HepG2 (cell line): ENCODE results near the gene LUC7L2. TPM values are rescaled to one million over a fixed set of nuclear protein-coding genes. Genes with fewer than 3 reads are reported as not detected.
A peak's percentile ranks its signal among the peaks of the same experiment; 100 is the strongest.

Experiments
- NCOR1 ChIP-seq: fragments of 200-600 bp; sonication (generic); IDR thresholded peaks from 2 replicates; pipeline ENCODE4 v1.7.0; 2017; ENCODE audit warnings: antibody characterized with exemption, low read length, borderline replicate concordance
- NFE2 ChIP-seq: sonication (generic); formaldehyde crosslinking; IDR thresholded peaks from 2 replicates; pipeline ENCODE4 v1.4.0; 2020; ENCODE audit warnings: missing genetic modification reagents
- RERE ChIP-seq: IDR thresholded peaks from 2 replicates; pipeline ENCODE4 v1.6.1; 2016; ENCODE audit warnings: low read depth, missing genetic modification reagents, missing compliant biosample characterization
- SMAD9 ChIP-seq: sonication (generic); formaldehyde crosslinking; IDR thresholded peaks from 2 replicates; pipeline ENCODE4 v1.5.1; 2020; ENCODE audit warnings: mild to moderate bottlenecking, missing genetic modification reagents
- SPEN ChIP-seq: sonication (generic); formaldehyde crosslinking; IDR thresholded peaks from 2 replicates; pipeline ENCODE4 v1.5.1; 2020; ENCODE audit warnings: low read depth, mild to moderate bottlenecking, missing genetic modification reagents
- ZBTB26 ChIP-seq: IDR thresholded peaks from 2 replicates; pipeline ENCODE4 v1.6.1; 2016; ENCODE audit warnings: missing compliant biosample characterization, missing genetic modification reagents, borderline replicate concordance
- ZC3H4 ChIP-seq: sonication (generic); formaldehyde crosslinking; IDR thresholded peaks from 2 replicates; pipeline ENCODE4 v1.4.0; 2020; ENCODE audit warnings: missing genetic modification reagents, borderline replicate concordance
- ZNF446 ChIP-seq: sonication (generic); formaldehyde crosslinking; IDR thresholded peaks from 2 replicates; pipeline ENCODE4 v1.5.0; 2020; ENCODE audit warnings: mild to moderate bottlenecking, missing genetic modification reagents
- ZNF576 ChIP-seq: sonication (generic); formaldehyde crosslinking; IDR thresholded peaks from 2 replicates; pipeline ENCODE4 v1.4.0; 2020; ENCODE audit warnings: mild to moderate bottlenecking, missing genetic modification reagents
- ZNF660 ChIP-seq: sonication (generic); formaldehyde crosslinking; IDR thresholded peaks from 2 replicates; pipeline ENCODE4 v1.5.1; 2020; ENCODE audit warnings: mild to moderate bottlenecking, low read depth, missing genetic modification reagents, borderline replicate concordance
- ZNF768 ChIP-seq: sonication (generic); formaldehyde crosslinking; IDR thresholded peaks from 2 replicates; pipeline ENCODE4 v1.4.0; 2020; ENCODE audit warnings: missing genetic modification reagents
- ZSCAN9 ChIP-seq: IDR thresholded peaks from 2 replicates; pipeline ENCODE4 v1.6.1; 2016; ENCODE audit warnings: borderline replicate concordance
- polyA plus RNA-seq, 8 experiments: library from polyadenylated mRNA; depleted of rRNA in 3 of 8; stranded (reverse) in 7 of 8; unstranded in 1 of 8; fragments of >200 nt; fragmentation: Illumina TruSeq in 4 of 8; extraction: Trizol in 4 of 8; gene quantifications; 2 replicates each; pipeline versions ENCODE4 v1.2.1 to v1.2.3, GENCODE V29; 2011 to 2016; ENCODE audit warnings: low read depth in 4 of 8, missing spikeins in 1 of 8, mixed read lengths in 1 of 8; ENCODE audit not compliant: insufficient read depth in 1 of 8
- total RNA-seq, 5 experiments: library from RNA; depleted of rRNA; stranded (reverse); fragments of >200 nt; fragmentation: Illumina TruSeq; extraction: Trizol; gene quantifications; 2 replicates each; pipeline ENCODE4 v1.2.3, GENCODE V29; 2016; ENCODE audit warnings: low read depth in 1 of 5
- TF ChIP-seq, protein P1 (sequence below): sonication (generic); formaldehyde crosslinking; IDR thresholded peaks from 2 replicates; pipeline ENCODE4 v1.5.1; 2020; ENCODE audit warnings: missing genetic modification reagents, mild to moderate bottlenecking, borderline replicate concordance

LUC7L2 gene
- total and polyA plus RNA-seq, 2 of the 13 experiments (the other 11 are each of a cell fraction or from before 2014, with no cell fraction given) = 17.9 to 50.7 TPM

DNA sequence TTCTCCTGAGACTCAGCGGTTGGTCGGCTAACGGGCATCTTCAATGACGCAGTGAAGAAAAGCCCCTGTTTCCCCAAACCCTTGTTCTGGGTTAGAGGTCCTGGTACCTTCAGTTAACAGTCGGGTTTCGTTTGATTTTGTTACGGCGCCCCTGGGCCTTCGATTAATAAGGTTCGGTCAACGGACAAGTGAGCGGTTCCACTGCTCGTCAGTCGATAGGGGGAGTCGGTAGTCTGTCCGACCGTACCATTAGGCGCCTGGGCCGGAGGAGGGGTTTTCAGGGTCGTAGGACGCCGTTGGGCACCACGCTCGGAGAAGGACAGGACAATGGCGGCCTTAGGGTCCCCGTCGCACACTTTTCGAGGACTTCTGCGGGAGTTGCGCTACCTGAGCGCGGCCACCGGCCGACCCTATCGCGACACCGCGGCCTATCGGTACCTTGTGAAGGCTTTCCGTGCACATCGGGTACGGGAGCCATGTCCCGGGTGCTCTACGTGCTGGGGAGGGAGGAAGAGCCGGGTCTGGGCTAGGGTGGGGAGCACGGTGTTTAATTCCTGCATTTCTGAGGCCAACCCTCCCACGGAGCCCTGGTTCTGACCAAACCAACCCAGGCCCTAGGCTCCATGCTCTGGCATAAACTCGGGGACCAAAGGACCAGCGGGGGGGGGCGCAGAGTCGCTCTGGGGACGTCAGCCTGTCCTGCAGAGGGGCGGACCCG is 18.5 kb upstream of the LUC7L2 start, which contains the start of gene FMC1 (continued):
- TF ChIP-seq, protein P1, sequence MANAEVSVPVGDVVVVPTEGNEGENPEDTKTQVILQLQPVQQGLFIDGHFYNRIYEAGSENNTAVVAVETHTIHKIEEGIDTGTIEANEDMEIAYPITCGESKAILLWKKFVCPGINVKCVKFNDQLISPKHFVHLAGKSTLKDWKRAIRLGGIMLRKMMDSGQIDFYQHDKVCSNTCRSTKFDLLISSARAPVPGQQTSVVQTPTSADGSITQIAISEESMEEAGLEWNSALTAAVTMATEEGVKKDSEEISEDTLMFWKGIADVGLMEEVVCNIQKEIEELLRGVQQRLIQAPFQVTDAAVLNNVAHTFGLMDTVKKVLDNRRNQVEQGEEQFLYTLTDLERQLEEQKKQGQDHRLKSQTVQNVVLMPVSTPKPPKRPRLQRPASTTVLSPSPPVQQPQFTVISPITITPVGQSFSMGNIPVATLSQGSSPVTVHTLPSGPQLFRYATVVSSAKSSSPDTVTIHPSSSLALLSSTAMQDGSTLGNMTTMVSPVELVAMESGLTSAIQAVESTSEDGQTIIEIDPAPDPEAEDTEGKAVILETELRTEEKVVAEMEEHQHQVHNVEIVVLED (CRISPR knock-in tag) = peak; percentile 53; the same call in 1 of the 2 replicates
- TF ChIP-seq ZC3H4 = peak; percentile 61
- TF ChIP-seq SMAD9 (CRISPR knock-in tag) = no peak
- no peak for TF ChIP-seq RERE (CRISPR knock-in tag)
- TF ChIP-seq ZNF576 (CRISPR knock-in tag) = 0 out of 2 replicates have a peak, but pooled peaks have one; percentile 75
- no peak for TF ChIP-seq ZNF446 (CRISPR knock-in tag)
- no peak for TF ChIP-seq NCOR1
- peak; percentile 68 for TF ChIP-seq SPEN
- TF ChIP-seq ZSCAN9 (CRISPR knock-in tag) = no peak; the same call in 1 of the 2 replicates
- no peak for TF ChIP-seq NFE2
- peak; percentile 67; the same call in 1 of the 2 replicates for TF ChIP-seq ZNF768 (CRISPR knock-in tag)
- TF ChIP-seq ZNF660 (CRISPR knock-in tag) = no peak
- no peak; the same call in 1 of the 2 replicates for TF ChIP-seq ZBTB26
